ENCODE results near the gene SLC11A2.
A peak's percentile ranks its signal among the peaks of the same experiment; 100 is the strongest.

SLC11A2 gene

GRCh38 chr12:51025836-51026638 lies at the start of gene SLC11A2:
Gene SLC11A2, minus strand, starts transcription at chr12:51026384. Its CDS starts 15,656 bp downstream, at chr12:51010728.
- DNase-seq, result peak; percentile 92

- no peak for DNase-seq
Measured at GRCh38 chr12:51075390-51075789, 49.2 kb upstream of the SLC11A2 start.

GRCh38 chr12:51071663-51072062 lies 45.5 kb upstream of the SLC11A2 start:
- DNase-seq, result no peak

- DNase-seq, result no peak
Measured at GRCh38 chr12:51070004-51070403, 43.8 kb upstream of the SLC11A2 start.

GRCh38 chr12:51067771-51068170 lies 41.6 kb upstream of the SLC11A2 start:
- no peak for DNase-seq

- no peak for DNase-seq
Measured at GRCh38 chr12:51067229-51067628, 41.0 kb upstream of the SLC11A2 start.

- no peak for DNase-seq
Measured at GRCh38 chr12:51065530-51065929, 39.3 kb upstream of the SLC11A2 start.

- DNase-seq, result no peak
Measured at GRCh38 chr12:51062631-51063397, 36.6 kb upstream of the SLC11A2 start.

GRCh38 chr12:51059086-51059485 lies 32.9 kb upstream of the SLC11A2 start:
- DNase-seq, result no peak

- no peak for DNase-seq
Measured at GRCh38 chr12:51056242-51056641, 30.1 kb upstream of the SLC11A2 start.

GRCh38 chr12:51055060-51055459 lies 28.9 kb upstream of the SLC11A2 start:
- DNase-seq, result no peak

- no peak for DNase-seq
Measured at GRCh38 chr12:51051787-51052186, 25.6 kb upstream of the SLC11A2 start.

GRCh38 chr12:51049525-51049924 lies 23.3 kb upstream of the SLC11A2 start:
- DNase-seq, result no peak

GRCh38 chr12:51048661-51049251 lies 22.6 kb upstream of the SLC11A2 start:
- DNase-seq, result no peak

GRCh38 chr12:51047655-51048540 lies 21.7 kb upstream of the SLC11A2 start, which contains the start of gene LETMD1:
Gene LETMD1, plus strand, starts transcription at chr12:51048327. Its CDS starts 30 bp downstream, at chr12:51048357.
- peak; percentile 88 for DNase-seq

- DNase-seq, result no peak
Measured at GRCh38 chr12:51036279-51036678, 10.1 kb upstream of the SLC11A2 start.

- DNase-seq, result no peak
Measured at GRCh38 chr12:51033457-51034089, 7.4 kb upstream of the SLC11A2 start.

GRCh38 chr12:51033048-51033447 lies 6.9 kb upstream of the SLC11A2 start:
- DNase-seq, result no peak

GRCh38 chr12:51028813-51029150 lies 2.6 kb upstream of the SLC11A2 start:
- DNase-seq, result no peak

- DNase-seq, result peak; percentile 29
Measured at GRCh38 chr12:51028126-51028812, 2.1 kb upstream of the SLC11A2 start.

GRCh38 chr12:51027342-51027835 lies 1.2 kb upstream of the SLC11A2 start:
- DNase-seq, result no peak

Measured in CD4-positive, alpha-beta T cell treated with Interleukin-17A for 4 hours (primary cell).